Lower leg skin (tissue), 3 donors: Measurements from ENCODE around the gene FRS3.

ENCODE experiments used
- POLR2A ChIP-seq, 2 donors: fragments of 450-650 bp; IDR thresholded peaks; one replicate each; pipeline ENCODE4 v1.6.1; 2016 to 2017; ENCODE audit warnings: antibody characterized with exemption in 2 of 2, mild to moderate bottlenecking in 1 of 2, moderate library complexity in 1 of 2
- TF ChIP-seq, protein P1 (sequence below), 3 donors: fragments of 450-650 bp; IDR thresholded peaks; one replicate each; pipeline ENCODE4 v1.5.1; 2016; ENCODE audit warnings: antibody characterized with exemption in 3 of 3, mild to moderate bottlenecking in 3 of 3, moderate library complexity in 2 of 3

DNA sequence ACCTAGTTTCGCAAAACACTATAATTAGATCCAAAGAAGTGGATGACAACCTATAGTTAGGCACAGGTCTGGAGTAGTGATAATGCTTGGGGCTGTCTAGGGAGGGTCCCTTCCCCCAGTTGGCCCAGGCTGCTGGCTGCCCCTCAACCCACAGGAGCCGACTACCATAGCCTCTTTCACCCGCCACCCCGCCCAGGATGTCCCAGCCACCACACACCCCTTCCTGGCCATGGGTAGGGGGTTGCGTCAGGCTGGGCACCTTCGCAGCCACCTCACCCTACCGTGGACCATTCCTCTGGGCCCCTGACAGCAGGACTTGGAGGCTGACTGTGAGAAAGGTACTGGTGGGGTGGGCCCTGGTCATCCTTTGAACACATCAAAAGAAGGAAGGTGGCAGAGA is 52.8 kb downstream of the FRS3 start:
- TF ChIP-seq, protein P1, sequence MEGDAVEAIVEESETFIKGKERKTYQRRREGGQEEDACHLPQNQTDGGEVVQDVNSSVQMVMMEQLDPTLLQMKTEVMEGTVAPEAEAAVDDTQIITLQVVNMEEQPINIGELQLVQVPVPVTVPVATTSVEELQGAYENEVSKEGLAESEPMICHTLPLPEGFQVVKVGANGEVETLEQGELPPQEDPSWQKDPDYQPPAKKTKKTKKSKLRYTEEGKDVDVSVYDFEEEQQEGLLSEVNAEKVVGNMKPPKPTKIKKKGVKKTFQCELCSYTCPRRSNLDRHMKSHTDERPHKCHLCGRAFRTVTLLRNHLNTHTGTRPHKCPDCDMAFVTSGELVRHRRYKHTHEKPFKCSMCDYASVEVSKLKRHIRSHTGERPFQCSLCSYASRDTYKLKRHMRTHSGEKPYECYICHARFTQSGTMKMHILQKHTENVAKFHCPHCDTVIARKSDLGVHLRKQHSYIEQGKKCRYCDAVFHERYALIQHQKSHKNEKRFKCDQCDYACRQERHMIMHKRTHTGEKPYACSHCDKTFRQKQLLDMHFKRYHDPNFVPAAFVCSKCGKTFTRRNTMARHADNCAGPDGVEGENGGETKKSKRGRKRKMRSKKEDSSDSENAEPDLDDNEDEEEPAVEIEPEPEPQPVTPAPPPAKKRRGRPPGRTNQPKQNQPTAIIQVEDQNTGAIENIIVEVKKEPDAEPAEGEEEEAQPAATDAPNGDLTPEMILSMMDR (IDR thresholded peaks at IDR 0.05) = no peak
- no peak for TF ChIP-seq POLR2A (IDR thresholded peaks at IDR 0.05)
